Type B pancreatic cell (in vitro differentiated cells): ENCODE results near the gene NTM. TPM values are rescaled to one million over a fixed set of nuclear protein-coding genes. Genes with fewer than 3 reads are reported as not detected.

Experiments
- DNase-seq: peaks from one replicate; pipeline ENCODE4 v3.0.0; 2021; ENCODE audit warnings: mixed read lengths; ENCODE audit not compliant: unreplicated experiment; ENCODE audit errors: extremely low spot score
- H3K27ac Mint-ChIP-seq: 2 replicates; pipeline ENCODE4 v1.8.0; 2021; ENCODE audit warnings: mild to moderate bottlenecking, mixed read lengths
- H3K27me3 Mint-ChIP-seq: 2 replicates; pipeline ENCODE4 v1.8.0; 2021; ENCODE audit warnings: mixed read lengths
- H3K36me3 Mint-ChIP-seq: 2 replicates; pipeline ENCODE4 v1.8.0; 2021; ENCODE audit warnings: mixed read lengths
- H3K4me1 Mint-ChIP-seq: one replicate; pipeline ENCODE4 v1.8.0; 2021; ENCODE audit warnings: mixed read lengths; ENCODE audit not compliant: unreplicated experiment
- H3K4me3 Mint-ChIP-seq: 2 replicates; pipeline ENCODE4 v1.8.0; 2021; ENCODE audit warnings: mild to moderate bottlenecking, mixed read lengths
- H3K9me3 Mint-ChIP-seq: 2 replicates; pipeline ENCODE4 v1.8.0; 2021; ENCODE audit warnings: mixed read lengths
- CTCF ChIP-seq: fragments of 200-600 bp; sonication (generic); conservative IDR thresholded peaks from 2 replicates; pipeline ENCODE4 v1.5.0; 2021; ENCODE audit warnings: antibody characterized with exemption, mild to moderate bottlenecking
- total RNA-seq: library from RNA; stranded (reverse); gene quantifications from 2 replicates; pipeline ENCODE4 v1.2.1, GENCODE V29; 2021; ENCODE audit warnings: low replicate concordance

Gene NTM
- total RNA-seq, 1 donor from 2014 or later = 19.2 TPM

GRCh38 chr11:131829725-131830124 lies 459.3 kb downstream of the NTM start:
- H3K9me3 Mint-ChIP-seq = no peaks in the 10 kb centered on the region
- no peak overlapping the region for H3K27ac Mint-ChIP-seq
- peaks cover 7% of the 10 kb centered on the region for H3K27me3 Mint-ChIP-seq
- H3K4me3 Mint-ChIP-seq = no peak overlapping the region
- H3K4me1 Mint-ChIP-seq = no peaks in the 10 kb centered on the region
- H3K36me3 Mint-ChIP-seq = no peaks in the 10 kb centered on the region
- no peak for TF ChIP-seq CTCF
- DNase-seq = no peak

- no peak overlapping the region for H3K27ac Mint-ChIP-seq
- H3K27me3 Mint-ChIP-seq = peaks cover 16% of the 10 kb centered on the region
- no peak for TF ChIP-seq CTCF
- no peak for DNase-seq
- H3K4me1 Mint-ChIP-seq = no peaks in the 10 kb centered on the region
- H3K36me3 Mint-ChIP-seq = no peaks in the 10 kb centered on the region
- no peak overlapping the region for H3K4me3 Mint-ChIP-seq
- no peaks in the 10 kb centered on the region for H3K9me3 Mint-ChIP-seq
These were observed 461.7 kb downstream of the NTM start for GRCh38 chr11:131832079-131832478.

GRCh38 chr11:131833366-131833765 lies 463.0 kb downstream of the NTM start:
- Mint-ChIP-seq H3K4me1 (no peaks in the 10 kb centered on the region), H3K27ac (no peak overlapping the region), H3K27me3 (peaks cover 19% of the 10 kb centered on the region), H3K36me3 (no peaks in the 10 kb centered on the region), H3K4me3 (no peak overlapping the region), H3K9me3 (no peaks in the 10 kb centered on the region)
- DNase-seq = no peak
- no peak for TF ChIP-seq CTCF

GRCh38 chr11:131837562-131837961 lies 467.1 kb downstream of the NTM start:
- no peaks in the 10 kb centered on the region for H3K9me3 Mint-ChIP-seq
- H3K27ac Mint-ChIP-seq = no peak overlapping the region
- peaks cover 41% of the 10 kb centered on the region for H3K27me3 Mint-ChIP-seq
- no peak for TF ChIP-seq CTCF
- no peak for DNase-seq
- H3K4me3 Mint-ChIP-seq = no peak overlapping the region
- H3K36me3 Mint-ChIP-seq = no peaks in the 10 kb centered on the region
- no peaks in the 10 kb centered on the region for H3K4me1 Mint-ChIP-seq

- Mint-ChIP-seq H3K9me3 (no peaks in the 10 kb centered on the region), H3K27ac (no peak overlapping the region), H3K4me3 (no peak overlapping the region), H3K4me1 (no peaks in the 10 kb centered on the region), H3K27me3 (peaks cover 41% of the 10 kb centered on the region), H3K36me3 (no peaks in the 10 kb centered on the region)
- no peak for TF ChIP-seq CTCF
- DNase-seq = no peak
These were observed 467.6 kb downstream of the NTM start for GRCh38 chr11:131838016-131838415.

- H3K27ac Mint-ChIP-seq = no peak overlapping the region
- H3K4me1 Mint-ChIP-seq = no peaks in the 10 kb centered on the region
- TF ChIP-seq CTCF = no peak
- H3K4me3 Mint-ChIP-seq = no peak overlapping the region
- peaks cover 35% of the 10 kb centered on the region for H3K27me3 Mint-ChIP-seq
- DNase-seq = no peak
- no peaks in the 10 kb centered on the region for H3K9me3 Mint-ChIP-seq
- no peaks in the 10 kb centered on the region for H3K36me3 Mint-ChIP-seq
These were observed 468.9 kb downstream of the NTM start for GRCh38 chr11:131839326-131839725.
